Stimulated activated CD4-positive, alpha-beta T cell treated with anti-CD3 and anti-CD28 coated beads, TNF-alpha, amount 100 ng/mL, for 4 hours (primary cell): Measurements from ENCODE around the gene CLEC18A.
"Not testable (repeated sequence)": the region's sequence is repeated elsewhere in the genome, so short reads cannot be mapped to it uniquely, and the experiment has no call there.

Source experiments
- DNase-seq, 3 experiments: peaks; one replicate each; pipeline ENCODE4 v3.0.0-alpha.2; 2020; ENCODE audit warnings: low read depth in 3 of 3

The CLEC18A gene

DNA sequence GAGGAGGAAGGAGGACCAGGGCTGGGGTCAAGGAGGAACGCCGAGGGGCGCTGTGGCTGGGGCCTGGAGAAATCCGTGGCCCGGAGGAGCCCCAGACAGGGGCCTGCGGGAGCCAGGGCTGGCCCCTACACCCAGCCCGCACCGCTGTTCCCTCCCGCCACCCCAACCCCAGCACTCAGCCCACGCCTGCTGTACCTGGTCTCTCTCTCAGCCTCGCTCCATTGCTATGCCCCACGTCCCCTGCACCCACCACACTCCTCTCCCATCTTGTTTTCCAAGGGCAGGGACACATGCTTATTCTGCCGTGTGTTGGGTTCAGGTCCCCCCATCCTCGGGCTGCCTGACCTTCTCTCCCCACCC is 518 bp downstream of the CLEC18A start:
- DNase-seq: not testable (repeated sequence)

DNA sequence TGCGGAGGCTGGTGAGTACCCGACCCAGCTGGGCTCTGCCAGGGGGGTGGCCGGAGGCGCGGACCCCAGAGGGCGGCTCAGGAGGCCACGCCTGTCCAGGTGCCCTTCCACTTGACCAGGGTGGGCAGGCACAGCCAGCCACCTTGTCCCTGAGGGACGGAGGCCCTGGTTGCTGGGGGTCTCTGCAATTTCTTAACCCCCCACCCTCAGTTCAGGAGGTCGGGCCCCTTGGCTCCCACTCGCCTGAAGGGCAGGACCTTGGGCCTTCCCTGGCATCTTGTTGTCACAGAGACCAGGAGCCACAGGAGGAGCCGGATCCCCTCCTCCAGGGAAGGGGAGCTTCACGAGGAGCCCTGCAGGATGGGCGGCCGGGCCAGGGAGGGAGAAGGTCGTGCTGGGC is 982 bp downstream of the CLEC18A start:
- DNase-seq: not testable (repeated sequence)

DNA sequence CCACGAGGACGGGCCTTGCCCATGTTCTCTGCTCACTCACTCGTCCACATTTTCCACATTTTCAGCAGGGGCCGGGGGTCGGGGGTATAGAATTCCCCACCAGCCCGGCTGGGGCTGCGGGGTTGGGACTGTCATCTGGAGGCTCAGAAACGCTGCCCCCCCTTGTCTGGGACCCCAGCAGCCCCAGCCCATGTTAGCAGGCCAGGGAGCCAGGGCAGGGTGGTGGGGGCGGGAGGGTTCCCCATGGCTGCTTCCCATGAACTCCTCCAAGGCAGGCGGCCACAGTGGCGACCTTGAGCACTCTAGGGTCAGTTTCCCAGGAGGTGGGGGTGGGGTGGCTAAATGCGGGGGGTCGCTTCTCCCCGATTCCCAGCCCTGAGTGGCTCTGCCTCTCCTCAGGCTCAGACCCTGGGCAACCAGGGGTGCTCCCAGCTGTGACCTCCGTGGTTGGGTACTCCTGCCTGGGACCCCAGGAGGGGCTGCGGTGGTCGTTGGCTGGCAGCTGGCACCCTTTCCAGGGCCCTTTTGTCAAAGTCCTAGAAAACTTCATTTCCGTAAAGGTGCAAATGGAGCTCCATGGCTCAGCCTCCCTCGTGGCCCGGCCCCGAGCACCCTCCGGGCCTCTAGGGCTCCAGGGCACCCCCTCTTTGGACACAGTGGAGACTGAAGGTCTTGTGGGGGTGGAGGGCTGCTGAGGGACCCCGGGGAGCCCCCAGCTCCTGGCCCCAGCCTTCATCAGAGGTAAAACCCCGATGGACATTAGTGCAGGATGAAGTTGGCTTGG is 1.6 kb downstream of the CLEC18A start:
- DNase-seq: not testable (repeated sequence)

DNA sequence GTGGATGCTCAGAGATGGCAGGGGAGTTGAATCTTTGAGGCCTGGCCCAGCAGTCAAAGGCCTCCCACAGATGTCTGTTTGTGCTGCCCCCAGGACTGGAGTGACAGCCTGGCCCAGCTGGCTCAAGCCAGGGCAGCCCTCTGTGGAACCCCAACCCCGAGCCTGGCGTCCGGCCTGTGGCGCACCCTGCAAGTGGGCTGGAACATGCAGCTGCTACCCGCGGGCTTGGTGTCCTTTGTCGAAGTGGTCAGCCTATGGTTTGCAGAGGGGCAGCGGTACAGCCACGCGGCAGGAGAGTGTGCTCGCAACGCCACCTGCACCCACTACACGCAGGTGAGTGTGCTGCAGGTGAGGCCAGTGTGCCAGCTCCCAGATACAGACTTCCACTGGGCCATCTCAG is 3.1 kb downstream of the CLEC18A start:
- not testable (repeated sequence) for DNase-seq

DNA sequence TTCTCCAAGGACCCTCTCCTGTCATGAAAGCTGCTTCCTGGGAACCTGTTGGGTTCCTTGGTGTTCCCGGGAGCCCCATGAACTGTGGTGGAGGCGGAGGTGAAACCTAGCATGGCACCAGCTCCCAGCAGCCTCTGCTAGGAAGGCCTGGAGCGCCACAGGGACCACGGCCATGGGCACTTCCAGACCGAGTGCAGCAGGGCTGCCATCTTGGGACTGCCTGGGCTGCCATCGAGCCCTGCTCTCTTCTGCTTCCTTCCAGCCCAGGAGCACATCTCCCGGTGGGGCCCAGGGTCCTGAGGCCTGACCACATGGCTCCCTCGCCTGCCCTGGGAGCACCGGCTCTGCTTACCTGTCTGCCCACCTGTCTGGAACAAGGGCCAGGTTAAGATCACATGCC is 12.2 kb downstream of the CLEC18A start:
- DNase-seq: not testable (repeated sequence)

DNA sequence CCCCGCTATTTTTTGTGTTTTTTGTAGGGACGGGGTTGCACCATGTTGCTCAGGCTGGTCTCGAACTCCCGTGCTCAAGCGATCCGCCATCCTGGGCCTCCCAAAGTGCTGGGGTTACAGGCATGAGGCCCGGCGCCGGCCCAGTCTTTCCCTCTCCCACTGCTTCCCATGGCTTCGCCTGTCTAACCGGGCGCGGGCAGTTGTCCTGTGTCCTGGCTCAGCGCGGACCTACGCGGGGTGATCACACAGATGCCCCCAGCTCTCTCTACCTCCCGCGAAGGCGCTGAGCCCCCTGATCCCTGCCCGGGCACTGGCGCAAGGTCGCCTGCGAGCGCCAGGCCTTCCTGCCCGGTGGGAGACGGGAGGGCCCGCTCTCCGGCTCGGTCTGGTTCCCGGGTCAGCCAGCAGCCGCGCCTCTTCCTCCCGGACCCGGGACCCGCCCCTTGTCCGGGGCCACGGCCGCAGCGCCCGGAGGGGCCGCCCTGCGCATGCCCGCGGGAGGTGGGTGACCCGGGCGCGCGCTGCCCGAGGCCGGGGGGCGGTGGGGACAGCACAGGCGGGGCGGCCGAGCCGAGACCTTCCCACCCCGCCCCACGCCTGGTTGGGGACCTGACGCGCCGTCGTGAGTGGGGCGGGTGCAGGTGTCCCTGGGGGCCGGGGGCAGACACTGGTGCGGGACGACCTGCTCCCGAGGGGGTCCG is 14.0 kb downstream of the CLEC18A start:
- DNase-seq: not testable (repeated sequence)

DNA sequence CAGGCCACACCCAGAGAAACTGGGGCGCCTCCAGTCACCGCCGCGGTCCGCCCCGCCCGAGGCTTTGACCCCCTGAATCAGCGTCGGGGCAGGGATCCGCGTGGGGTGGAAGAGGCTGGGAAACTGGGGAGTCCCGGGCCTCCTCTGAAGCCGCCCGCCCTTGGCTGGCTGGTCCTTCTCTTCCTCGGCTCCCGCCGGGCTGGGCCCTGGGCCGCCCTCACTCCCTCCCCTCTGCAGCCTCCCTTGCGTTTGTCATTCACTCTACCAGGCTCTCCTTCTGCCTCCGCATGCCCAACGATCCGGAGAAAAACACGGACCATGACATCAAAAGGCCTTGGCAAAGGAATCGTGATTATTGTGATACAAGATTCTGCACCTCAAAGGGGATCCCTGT is 14.5 kb downstream of the CLEC18A start:
- not testable (repeated sequence) for DNase-seq

DNA sequence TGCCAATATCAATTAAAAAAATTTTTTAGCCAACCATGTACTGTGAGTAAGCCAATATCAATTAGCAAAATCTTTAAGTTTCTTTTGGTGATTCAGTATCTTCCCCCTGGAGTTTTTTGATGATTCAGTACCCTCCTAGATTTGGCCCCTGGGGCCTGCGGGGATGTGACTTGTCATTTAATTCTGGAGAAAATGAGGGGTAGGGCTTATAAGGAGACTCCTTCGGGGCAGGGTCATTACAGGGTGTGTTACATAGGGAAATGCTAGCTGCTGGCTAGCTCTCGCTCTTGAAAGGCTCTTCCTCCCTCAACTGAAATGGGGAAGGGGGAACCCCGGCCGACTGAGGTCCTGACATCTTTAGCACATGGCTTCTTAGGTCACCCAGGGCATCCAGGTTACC is 16.6 kb downstream of the CLEC18A start:
- not testable (repeated sequence) for DNase-seq

DNA sequence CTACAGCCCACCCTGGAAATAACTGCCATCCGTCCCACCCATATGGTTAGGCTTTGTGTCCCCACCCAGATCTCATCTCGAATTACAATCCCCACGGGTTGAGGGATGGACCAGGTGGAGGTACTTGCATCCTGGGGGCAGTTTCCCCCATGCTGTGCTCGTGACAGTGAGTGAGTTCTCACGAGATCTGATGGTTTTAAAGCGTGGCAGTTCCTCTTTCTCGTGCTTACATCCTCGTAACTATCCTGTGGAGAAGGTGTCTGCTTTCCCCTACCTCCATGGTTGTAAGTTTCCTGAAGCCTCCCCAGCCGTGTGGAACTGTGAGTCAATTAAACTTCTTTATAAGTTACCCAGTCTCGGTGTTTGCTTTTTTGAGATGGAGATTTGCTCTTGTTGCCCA is 17.0 kb downstream of the CLEC18A start:
- not testable (repeated sequence) for DNase-seq

DNA sequence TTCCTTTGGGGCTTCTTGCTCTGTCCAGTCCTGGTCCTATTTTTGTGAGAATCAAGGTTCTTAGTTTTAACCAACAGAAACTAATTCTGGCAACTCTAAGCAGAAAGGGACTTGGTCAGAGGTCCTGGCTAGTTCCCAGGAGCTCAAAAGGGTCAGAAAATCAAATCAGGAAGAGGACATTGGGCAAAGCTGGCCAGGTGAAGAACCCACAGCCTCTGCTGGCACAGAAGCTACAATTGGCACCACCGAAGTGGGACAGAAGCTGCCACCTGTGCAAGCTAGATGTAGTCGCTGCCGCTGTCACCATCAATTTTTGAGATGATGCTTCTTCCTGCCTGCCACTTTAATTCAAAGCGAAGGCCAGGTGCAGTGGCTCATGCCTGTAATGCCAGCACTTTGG is 18.5 kb downstream of the CLEC18A start:
- DNase-seq: not testable (repeated sequence)

DNA sequence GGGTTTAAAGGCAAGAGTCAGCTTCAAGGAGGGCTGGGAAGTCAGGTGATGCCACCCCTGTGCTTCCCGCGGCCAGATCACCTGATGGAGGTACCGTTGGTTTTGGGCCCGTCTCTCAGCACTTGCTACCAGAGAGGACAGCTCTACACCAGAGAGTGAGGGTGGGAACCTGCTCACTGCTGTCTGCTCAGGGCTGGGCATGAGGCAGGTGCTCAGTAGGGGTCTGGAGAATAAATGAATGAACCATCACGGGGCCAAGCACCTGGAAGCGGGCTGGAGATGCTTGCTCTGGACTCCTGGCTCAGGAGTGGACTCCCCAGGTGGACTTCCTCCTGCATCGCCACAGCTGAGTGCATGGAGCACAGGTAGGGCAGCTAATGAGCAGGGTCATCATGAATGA is 21.0 kb downstream of the CLEC18A start:
- not testable (repeated sequence) for DNase-seq

DNA sequence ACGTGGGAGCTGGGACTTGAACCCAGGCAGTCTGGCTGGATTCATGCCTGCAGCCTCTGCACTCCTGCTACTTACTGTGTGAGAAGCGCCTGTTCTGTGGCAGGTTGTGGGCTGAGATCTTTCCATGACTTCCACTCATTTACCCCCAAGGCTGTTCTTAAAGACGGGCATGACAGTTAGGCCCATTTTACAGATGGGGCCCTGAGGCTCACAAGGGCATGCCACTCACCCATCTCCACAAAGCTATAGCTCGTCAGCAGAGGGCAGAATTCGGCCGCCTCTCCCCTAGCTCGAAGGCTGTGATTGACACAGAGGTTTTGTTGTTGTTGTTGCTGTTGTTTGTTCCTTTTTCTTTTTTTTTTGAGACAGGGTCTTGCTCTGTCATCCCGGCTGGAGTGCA is 21.8 kb downstream of the CLEC18A start:
- DNase-seq: not testable (repeated sequence)

DNA sequence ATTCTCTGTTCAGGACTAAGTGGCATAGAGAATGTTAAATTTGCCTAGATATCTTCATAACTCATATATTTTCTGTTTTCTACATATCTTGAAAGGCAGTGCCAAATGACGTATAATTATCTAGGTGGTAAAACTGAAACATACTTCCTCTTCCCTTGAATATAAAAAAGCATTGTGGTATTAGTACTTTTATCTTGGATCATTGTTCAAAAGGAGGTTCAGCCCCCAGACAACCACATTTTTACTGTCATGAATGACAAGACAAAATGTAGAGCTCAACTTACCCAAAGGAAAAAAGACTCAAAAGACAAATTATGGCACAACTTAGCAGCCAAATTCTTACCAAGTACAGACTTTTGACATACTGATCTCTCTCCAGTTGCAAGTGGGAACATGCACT is 34.1 kb downstream of the CLEC18A start:
- not testable (repeated sequence) for DNase-seq

DNA sequence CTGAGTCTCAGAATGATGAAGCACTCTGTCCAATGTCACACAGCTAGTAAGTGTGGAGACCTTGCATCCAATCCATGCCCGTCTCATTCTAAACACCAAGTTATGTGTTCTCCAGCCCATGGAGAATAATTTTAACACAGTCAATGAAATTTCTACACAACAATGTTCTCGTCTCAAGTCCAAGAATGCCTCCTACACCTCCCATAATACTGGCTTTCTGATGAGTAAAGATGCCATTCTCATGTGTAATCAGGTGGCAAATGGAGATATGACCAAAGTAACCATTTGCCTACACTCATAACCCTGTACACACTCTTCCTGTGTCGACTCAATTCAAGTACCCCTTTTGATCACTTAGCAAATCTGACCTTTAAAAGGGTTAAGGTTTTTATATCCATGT is 46.8 kb downstream of the CLEC18A start:
- not testable (repeated sequence) for DNase-seq

DNA sequence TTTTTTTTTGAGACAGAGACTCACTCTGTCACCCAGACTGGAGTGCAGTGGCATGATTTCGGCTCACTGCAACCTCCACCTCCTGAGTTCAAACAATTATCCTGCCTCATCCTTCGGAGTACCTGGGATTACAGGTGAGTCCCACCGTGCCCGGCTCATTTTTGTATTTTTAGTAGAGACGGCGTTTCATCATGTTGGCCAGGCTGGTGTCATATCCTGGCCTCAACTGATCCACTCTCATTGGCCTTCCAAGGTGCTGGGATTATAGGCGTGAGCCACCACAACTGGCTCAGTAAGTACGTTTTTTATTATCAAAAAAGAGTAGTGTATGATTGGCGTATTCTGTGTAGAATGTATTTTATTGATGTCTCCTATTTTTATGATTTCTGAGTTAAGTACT is 48.7 kb downstream of the CLEC18A start:
- not testable (repeated sequence) for DNase-seq

DNA sequence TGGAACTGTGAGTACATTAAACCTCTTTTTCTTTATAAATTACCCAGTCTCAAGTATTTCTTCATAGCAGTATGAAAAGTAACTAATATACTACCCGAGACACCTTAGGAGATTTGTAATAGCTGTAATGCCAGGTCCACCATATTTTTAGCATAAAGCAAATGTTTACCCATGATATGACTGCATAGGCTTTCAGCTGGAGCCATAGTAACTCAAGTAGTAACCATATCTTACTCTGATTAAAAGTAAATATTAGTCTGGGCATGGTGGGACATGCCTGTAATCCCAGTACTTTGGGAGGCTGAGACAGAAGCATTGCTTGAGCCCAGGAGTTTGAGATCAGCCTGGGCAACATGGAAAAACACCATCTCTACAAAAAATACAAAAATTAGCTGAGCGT is 52.4 kb downstream of the CLEC18A start:
- not testable (repeated sequence) for DNase-seq

DNA sequence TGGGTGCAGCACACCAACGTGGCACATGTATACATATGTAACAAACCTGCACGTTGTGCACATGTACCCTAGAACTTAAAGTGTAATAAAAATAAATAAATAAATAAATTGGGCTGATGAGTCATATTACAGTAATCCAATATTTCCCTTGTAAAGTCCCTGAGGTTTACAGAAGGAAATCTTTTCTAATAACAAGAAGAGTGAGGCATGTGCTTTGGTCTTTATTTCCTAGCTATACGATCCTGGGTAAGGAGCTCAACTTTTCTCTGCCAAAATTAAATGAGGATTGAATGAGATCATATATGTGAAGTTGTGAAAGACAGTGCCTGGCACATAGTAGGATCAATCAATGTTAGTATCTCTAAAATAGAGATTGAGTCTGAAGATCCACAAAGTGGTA is 57.5 kb downstream of the CLEC18A start:
- DNase-seq: not testable (repeated sequence)

DNA sequence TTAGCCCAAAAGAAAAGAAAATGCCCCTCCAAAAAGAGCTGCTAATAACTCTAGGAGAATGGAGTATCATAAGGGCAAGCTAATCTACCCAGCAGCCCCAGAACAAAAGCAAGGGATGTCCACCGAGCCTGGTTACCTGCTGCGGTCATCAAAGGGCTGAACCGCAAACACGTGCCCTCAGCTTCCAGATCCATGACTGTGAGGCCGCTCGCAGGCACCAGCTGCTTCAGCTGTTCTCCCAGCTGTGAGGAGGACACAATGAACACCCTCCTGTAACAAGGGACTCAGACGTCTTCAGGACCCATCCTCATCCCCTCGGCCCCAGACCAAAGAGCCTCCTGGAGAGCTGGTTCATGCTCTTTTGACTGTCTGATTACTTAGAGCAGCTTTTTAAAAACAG is 59.5 kb downstream of the CLEC18A start:
- not testable (repeated sequence) for DNase-seq

DNA sequence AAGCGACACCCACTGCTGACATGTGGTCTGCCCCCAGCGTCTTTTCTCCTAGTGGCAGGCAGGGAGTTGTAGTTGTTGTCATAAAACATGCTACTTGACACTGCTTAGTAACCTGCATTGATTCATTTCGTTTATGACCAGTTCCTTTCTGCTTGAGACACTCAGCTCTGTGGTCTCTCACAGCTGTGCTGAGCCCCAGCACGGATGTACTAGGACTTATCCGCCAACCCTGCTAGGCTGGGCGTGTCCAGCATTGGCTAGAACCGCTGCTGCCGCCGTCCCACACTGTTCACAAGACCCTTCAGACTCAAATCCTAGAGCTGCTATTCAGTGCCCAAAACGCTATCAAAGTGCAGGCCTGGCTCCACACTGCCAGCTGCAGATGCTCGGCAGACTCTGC is 60.0 kb downstream of the CLEC18A start:
- DNase-seq: not testable (repeated sequence)

DNA sequence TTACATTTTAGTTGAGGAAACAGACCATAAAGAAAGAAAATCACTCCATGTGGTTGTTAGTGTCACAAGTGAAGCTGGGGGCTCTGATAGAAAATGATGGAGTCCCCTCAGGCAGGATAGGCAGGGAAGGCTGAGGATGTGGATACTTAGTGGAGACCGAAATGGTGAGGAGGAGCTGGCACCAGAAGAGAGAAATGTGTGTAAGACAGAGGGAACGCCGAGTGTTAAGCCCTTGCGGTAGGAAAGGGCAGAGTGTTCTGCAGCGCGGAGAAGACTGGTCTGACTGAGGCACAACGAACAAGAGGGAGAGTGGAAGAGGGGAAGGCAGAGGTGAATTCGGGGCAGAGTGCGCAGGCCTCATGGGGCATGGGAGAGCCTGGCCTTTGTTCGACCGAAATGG is 61.2 kb downstream of the CLEC18A start:
- not testable (repeated sequence) for DNase-seq

DNA sequence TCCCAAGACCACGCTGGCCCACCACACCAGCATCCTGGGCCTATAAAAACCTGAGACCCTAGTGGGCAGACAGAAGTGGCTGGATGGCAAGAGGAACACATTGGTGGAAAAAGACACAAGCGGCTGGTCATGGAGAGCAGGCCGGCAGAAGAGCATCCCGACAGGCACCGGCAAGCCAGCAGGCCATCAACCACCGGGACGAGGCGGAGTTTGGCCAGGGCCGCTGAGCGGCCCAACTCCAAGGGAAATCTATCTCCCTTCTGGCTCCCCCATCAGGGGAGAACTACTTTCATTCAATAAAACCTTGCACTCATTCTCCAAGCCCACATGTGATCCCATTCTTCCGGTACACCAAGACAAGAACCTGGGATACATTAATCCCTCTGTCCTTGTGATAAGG is 61.8 kb downstream of the CLEC18A start:
- not testable (repeated sequence) for DNase-seq
